ENCODE data around the gene ANKH. TPM values are rescaled to one million over a fixed set of nuclear protein-coding genes. Genes with fewer than 3 reads are reported as not detected.

The ANKH gene
- total RNA-seq, 4 donors from 2014 or later, result 31.2 to 55.2 (median 34.7) TPM

- intact Hi-C loops (cut with DNase I), result no loop called here
- no peak overlapping the region for H3K4me3 ChIP-seq (replicated peaks in 1 of 3)
- peaks cover 0 to 25% of the 10 kb centered on the region in 2 donors for H3K4me1 ChIP-seq
- TF ChIP-seq POLR2A (IDR thresholded peaks at IDR 0.05), result no peak
- TF ChIP-seq, protein P1, sequence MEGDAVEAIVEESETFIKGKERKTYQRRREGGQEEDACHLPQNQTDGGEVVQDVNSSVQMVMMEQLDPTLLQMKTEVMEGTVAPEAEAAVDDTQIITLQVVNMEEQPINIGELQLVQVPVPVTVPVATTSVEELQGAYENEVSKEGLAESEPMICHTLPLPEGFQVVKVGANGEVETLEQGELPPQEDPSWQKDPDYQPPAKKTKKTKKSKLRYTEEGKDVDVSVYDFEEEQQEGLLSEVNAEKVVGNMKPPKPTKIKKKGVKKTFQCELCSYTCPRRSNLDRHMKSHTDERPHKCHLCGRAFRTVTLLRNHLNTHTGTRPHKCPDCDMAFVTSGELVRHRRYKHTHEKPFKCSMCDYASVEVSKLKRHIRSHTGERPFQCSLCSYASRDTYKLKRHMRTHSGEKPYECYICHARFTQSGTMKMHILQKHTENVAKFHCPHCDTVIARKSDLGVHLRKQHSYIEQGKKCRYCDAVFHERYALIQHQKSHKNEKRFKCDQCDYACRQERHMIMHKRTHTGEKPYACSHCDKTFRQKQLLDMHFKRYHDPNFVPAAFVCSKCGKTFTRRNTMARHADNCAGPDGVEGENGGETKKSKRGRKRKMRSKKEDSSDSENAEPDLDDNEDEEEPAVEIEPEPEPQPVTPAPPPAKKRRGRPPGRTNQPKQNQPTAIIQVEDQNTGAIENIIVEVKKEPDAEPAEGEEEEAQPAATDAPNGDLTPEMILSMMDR (IDR thresholded peaks at IDR 0.05), result no peak
- H3K27me3 ChIP-seq, result no peaks in the 10 kb centered on the region
- DNase-seq, result peak in 1 of 2 donors; percentile 15
- WGBS, 2 donors, result 87 to 88% methylated on average over 9 of the region's 9 CpGs
- no peak overlapping the region for H3K27ac ChIP-seq
- no peaks in the 10 kb centered on the region for H3K36me3 ChIP-seq
- no peaks in the 10 kb centered on the region for H3K9me3 ChIP-seq
Observed at GRCh38 chr5:14672484-14673394, 198.8 kb downstream of the ANKH start.

GRCh38 chr5:14672082-14672481 lies 199.5 kb downstream of the ANKH start:
- Histone ChIP-seq H3K36me3 (no peaks in the 10 kb centered on the region), H3K27ac (no peak overlapping the region), H3K4me3 (replicated peaks in 1 of 3) (no peak overlapping the region), H3K4me1 (peaks cover 5 to 31% of the 10 kb centered on the region in 2 donors), H3K27me3 (no peaks in the 10 kb centered on the region), H3K9me3 (no peaks in the 10 kb centered on the region)
- intact Hi-C loops (cut with DNase I), result no loop called here
- 80 to 90% methylated on average over 4 of the region's 4 CpGs for WGBS, 2 donors
- no peak for TF ChIP-seq POLR2A (IDR thresholded peaks at IDR 0.05)
- TF ChIP-seq, protein P1 (IDR thresholded peaks at IDR 0.05), result no peak
- no peak for DNase-seq

- H3K4me1 ChIP-seq, result peaks cover 11 to 31% of the 10 kb centered on the region in 2 donors
- no peaks in the 10 kb centered on the region for H3K36me3 ChIP-seq
- no peak overlapping the region for H3K27ac ChIP-seq
- intact Hi-C loops (cut with DNase I), result no loop called here
- H3K4me3 ChIP-seq (replicated peaks in 1 of 3), result no peak overlapping the region
- WGBS, 2 donors, result 50 to 66% methylated on average over 2 of the region's 2 CpGs
- no peak for DNase-seq
- no peaks in the 10 kb centered on the region for H3K9me3 ChIP-seq
- TF ChIP-seq, protein P1 (IDR thresholded peaks at IDR 0.05), result no peak
- TF ChIP-seq POLR2A (IDR thresholded peaks at IDR 0.05), result no peak
- no peaks in the 10 kb centered on the region for H3K27me3 ChIP-seq
Observed at GRCh38 chr5:14671414-14671813, 200.2 kb downstream of the ANKH start.

DNA sequence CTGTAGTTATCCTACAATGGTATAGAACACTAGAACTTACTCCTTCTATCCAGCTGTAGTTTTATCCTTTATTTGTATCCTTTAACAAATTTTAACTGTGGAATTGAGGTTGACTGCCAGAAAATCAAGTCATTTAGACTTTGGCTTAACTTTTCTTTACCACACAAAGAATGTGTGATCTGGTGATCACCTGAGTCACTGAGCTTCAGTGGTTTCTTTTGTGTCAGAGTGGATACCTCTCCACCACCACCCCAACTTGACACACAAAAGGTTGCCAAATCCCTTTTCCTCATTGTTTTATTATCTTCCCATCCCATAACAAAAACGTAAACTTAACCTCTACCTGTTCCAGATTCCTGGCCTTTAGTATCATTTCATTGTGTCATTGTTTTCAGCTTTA lies 201.6 kb downstream of the ANKH start:
- H3K4me3 ChIP-seq (replicated peaks in 1 of 3), result no peak overlapping the region
- peaks cover 18 to 27% of the 10 kb centered on the region in 2 donors for H3K4me1 ChIP-seq
- no peak for TF ChIP-seq POLR2A (IDR thresholded peaks at IDR 0.05)
- TF ChIP-seq, protein P1 (IDR thresholded peaks at IDR 0.05), result no peak
- no peak for DNase-seq
- H3K27ac ChIP-seq, result no peak overlapping the region
- H3K27me3 ChIP-seq, result no peaks in the 10 kb centered on the region
- no peaks in the 10 kb centered on the region for H3K36me3 ChIP-seq
- H3K9me3 ChIP-seq, result no peaks in the 10 kb centered on the region
- intact Hi-C loops (cut with DNase I), result no loop called here
- 79 to 89% methylated on average over 1 of the region's 1 CpG for WGBS, 2 donors

DNA sequence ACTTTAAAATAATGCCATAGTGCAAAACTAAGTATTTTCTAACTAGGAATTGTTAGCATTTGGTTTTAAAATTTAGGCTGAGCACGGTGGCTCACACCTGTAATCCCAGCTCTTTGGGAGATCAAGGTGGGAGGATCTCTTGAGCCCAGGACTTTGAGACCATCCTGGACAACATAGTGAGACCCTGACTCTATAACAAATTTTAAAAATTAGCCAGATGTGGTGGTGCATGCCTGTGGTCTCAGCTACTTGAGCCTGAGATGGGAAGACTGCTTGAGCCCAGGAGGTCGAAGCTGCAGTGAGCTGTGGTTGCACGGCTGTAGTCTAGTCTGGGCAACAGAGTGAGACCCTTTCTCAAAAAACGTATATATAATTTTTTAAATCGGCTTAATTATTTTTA lies 202.2 kb downstream of the ANKH start:
- TF ChIP-seq POLR2A (IDR thresholded peaks at IDR 0.05), result no peak
- TF ChIP-seq, protein P1 (IDR thresholded peaks at IDR 0.05), result no peak
- Histone ChIP-seq H3K9me3 (no peaks in the 10 kb centered on the region), H3K27ac (no peak overlapping the region), H3K4me3 (replicated peaks in 1 of 3) (no peak overlapping the region), H3K27me3 (no peaks in the 10 kb centered on the region), H3K4me1 (peaks cover 18 to 27% of the 10 kb centered on the region in 2 donors), H3K36me3 (no peaks in the 10 kb centered on the region)
- 94 to 98% methylated on average over 5 of the region's 5 CpGs for WGBS, 2 donors
- intact Hi-C loops (cut with DNase I), result no loop called here
- no peak for DNase-seq
